ENCODE data around the gene NNMT. TPM values are rescaled to one million over a fixed set of nuclear protein-coding genes. Genes with fewer than 3 reads are reported as not detected.
"Not testable (repeated sequence)": the region's sequence is repeated elsewhere in the genome, so short reads cannot be mapped to it uniquely, and the experiment has no call there.

The NNMT gene
- total RNA-seq, 1 experiment from 2014 or later: not detected

DNA sequence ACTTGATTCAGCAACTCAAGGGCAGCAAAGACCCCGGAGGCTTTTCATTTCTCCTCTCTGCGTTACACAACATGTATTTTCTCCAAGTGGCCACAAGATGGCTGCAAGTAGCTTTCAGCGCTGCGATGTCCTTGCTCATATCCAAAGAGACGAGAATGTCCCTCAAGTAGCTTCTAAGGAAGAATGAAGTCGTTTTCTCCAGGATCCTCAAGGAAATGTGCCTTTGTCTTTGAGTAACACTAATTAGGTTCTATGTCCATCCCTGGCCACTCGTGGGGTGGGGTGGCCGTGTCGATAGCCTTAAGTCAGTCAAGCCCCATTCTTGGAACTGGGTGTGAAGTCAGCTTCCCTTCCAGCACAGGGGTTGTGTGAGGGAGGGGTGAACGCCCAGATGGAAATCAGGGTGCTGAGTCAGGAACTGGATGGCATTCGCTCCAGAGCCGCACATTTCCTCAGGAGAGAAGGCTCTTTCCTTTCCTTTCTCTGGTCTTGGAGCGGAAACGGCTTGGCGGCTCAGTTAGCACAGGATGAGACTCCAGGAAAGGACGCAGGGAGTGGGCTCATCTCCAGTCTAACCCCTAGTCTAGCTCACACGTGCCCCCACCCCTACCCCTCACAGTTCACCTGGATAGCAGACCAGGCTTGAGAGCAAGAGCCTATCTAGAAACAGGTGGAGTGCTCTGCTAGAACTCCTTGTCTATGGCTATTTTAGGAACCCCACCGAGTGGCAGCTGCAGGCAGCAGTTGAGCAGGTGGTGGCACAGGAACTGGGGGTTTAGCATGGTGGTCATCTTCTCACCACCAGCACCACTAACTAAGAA, 44.3 kb downstream of the NNMT start:
- Histone ChIP-seq H3K36me3 (ENCODE audit: low read depth) (no peaks in the 10 kb centered on the region), H3K9me3 (ENCODE audit: insufficient read depth, low read depth) (no peaks in the 10 kb centered on the region; the same call in 1 of the 2 replicates), H3K4me1 (replicated peaks; ENCODE audit: insufficient read depth) (no peaks in the 10 kb centered on the region), H3K9me2 (ENCODE audit: insufficient read depth) (no peaks in the 10 kb centered on the region), H3K4me2 (peak overlapping the region; percentile 49), H3F3A (ENCODE audit: insufficient read depth, low read depth) (no peaks in the 10 kb centered on the region), H3K79me2 (ENCODE audit: low read depth) (no peaks in the 10 kb centered on the region), H2AFZ (no peak overlapping the region; the same call in 1 of the 2 replicates), H3K27me3 (ENCODE audit: insufficient read depth, low read depth) (peaks cover 18% of the 10 kb centered on the region), H3K27ac (no peak overlapping the region), H3K4me3 (no peak overlapping the region), H4K20me1 (ENCODE audit: insufficient read depth) (no peaks in the 10 kb centered on the region)
- ChIA-PET CTCF (interaction anchor here (0.6 to 1.0 kb wide), 2 partner anchors 99 to 369 kb away, joined by 3 to 6 read pairs; partner anchors contain the start of gene REXO2), POLR2A (ENCODE audit: unreplicated experiment) (interaction anchor here (0.6 kb wide), 2 partner anchors 59 to 60 kb away, joined by 4 to 6 read pairs; partner anchors contain the start of genes C11orf71 and RBM7)
- intact Hi-C loops (cut with micrococcal nuclease; ENCODE audit: unreplicated experiment): loop anchor here (1.0 to 10.0 kb wide), 3 partner anchors 98 to 422 kb away; partner anchors contain the start of gene REXO2
- no TSS peak for BruUV-seq (replicated peaks)
- no peak for TF ChIP-seq EZH2 (IDR thresholded peaks at IDR 0.05; ENCODE audit: low read depth)
- TF ChIP-seq, protein P1, sequence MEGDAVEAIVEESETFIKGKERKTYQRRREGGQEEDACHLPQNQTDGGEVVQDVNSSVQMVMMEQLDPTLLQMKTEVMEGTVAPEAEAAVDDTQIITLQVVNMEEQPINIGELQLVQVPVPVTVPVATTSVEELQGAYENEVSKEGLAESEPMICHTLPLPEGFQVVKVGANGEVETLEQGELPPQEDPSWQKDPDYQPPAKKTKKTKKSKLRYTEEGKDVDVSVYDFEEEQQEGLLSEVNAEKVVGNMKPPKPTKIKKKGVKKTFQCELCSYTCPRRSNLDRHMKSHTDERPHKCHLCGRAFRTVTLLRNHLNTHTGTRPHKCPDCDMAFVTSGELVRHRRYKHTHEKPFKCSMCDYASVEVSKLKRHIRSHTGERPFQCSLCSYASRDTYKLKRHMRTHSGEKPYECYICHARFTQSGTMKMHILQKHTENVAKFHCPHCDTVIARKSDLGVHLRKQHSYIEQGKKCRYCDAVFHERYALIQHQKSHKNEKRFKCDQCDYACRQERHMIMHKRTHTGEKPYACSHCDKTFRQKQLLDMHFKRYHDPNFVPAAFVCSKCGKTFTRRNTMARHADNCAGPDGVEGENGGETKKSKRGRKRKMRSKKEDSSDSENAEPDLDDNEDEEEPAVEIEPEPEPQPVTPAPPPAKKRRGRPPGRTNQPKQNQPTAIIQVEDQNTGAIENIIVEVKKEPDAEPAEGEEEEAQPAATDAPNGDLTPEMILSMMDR (conservative IDR thresholded peaks at IDR 0.05): peak; percentile 94
- DNase-seq: peak; percentile 38 to 74

DNA sequence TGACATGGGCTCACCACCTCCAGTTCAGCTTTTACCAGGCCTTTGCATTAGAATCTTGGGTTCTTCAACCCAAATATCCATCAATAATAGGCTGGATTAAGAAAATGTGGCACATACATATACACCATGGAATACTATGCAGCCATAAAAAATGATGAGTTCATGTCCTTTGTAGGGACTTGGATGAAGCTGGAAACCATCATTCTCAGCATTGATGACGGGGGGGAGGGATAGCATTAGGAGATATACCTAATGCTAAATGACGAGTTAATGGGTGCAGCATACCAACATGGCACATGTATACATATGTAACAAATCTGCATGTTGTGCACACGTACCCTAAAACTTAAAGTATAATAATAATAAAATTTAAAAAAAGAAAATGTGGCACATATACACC, 45.5 kb downstream of the NNMT start:
- DNase-seq; CTCF ChIA-PET; BruUV-seq (replicated peaks); H3K4me1 ChIP-seq (replicated peaks; ENCODE audit: insufficient read depth); H3K79me2 ChIP-seq (ENCODE audit: low read depth); H2AFZ ChIP-seq; H3K9me2 ChIP-seq (ENCODE audit: insufficient read depth); H3K27ac ChIP-seq; H3K36me3 ChIP-seq (ENCODE audit: low read depth); H3F3A ChIP-seq (ENCODE audit: insufficient read depth, low read depth); H3K4me2 ChIP-seq; H3K4me3 ChIP-seq; H4K20me1 ChIP-seq (ENCODE audit: insufficient read depth); H3K27me3 ChIP-seq (ENCODE audit: insufficient read depth, low read depth); H3K9me3 ChIP-seq (ENCODE audit: insufficient read depth, low read depth): not testable (repeated sequence)
- POLR2A ChIA-PET (ENCODE audit: unreplicated experiment): interaction anchor here (0.6 kb wide), 1 partner anchor 1389 kb away, joined by 11 read pairs; no protein-coding TSS in a partner anchor
- intact Hi-C loops (cut with micrococcal nuclease; ENCODE audit: unreplicated experiment): loop anchor here (2.0 to 10.0 kb wide), 2 partner anchors 97 to 243 kb away; partner anchors contain the start of gene REXO2

DNA sequence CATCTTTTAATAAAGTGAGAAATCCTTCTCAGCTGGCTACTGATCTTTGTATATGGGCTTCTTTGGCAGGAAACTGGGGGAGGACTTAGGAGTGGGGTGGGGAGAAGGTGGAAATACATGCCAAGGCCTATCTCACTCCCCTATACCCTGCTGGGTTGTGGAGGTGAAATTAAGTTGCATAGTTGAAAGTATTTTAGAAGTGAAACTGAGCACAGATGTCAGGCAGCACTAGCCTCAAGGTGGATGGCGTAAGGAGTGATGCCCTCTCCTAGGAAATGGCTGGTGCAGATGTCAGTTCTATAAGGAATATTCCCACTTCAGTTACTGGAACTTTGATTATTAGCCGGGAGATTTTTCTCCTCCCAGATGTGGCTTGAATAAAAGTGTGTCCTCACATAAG, 46.3 kb downstream of the NNMT start:
- CTCF ChIA-PET: no interaction called here
- no peaks in the 10 kb centered on the region for H3K9me3 ChIP-seq (ENCODE audit: insufficient read depth, low read depth)

More for the DNA sequence above, 46.3 kb downstream of the NNMT start:
- Histone ChIP-seq H3K27me3 (ENCODE audit: insufficient read depth, low read depth) (peaks cover 3% of the 10 kb centered on the region), H3F3A (ENCODE audit: insufficient read depth, low read depth) (no peaks in the 10 kb centered on the region), H3K36me3 (ENCODE audit: low read depth) (no peaks in the 10 kb centered on the region), H4K20me1 (ENCODE audit: insufficient read depth) (no peaks in the 10 kb centered on the region), H3K4me1 (replicated peaks; ENCODE audit: insufficient read depth) (no peaks in the 10 kb centered on the region), H3K9me2 (ENCODE audit: insufficient read depth) (no peaks in the 10 kb centered on the region), H3K4me2 (no peak overlapping the region), H2AFZ (no peak overlapping the region), H3K27ac (no peak overlapping the region), H3K4me3 (no peak overlapping the region), H3K79me2 (ENCODE audit: low read depth) (no peaks in the 10 kb centered on the region)
- no peak for DNase-seq
- no TSS peak for BruUV-seq (replicated peaks)
- TF ChIP-seq, protein P1 (conservative IDR thresholded peaks at IDR 0.05): no peak
- no peak for TF ChIP-seq EZH2 (IDR thresholded peaks at IDR 0.05; ENCODE audit: low read depth)
- intact Hi-C loops (cut with micrococcal nuclease; ENCODE audit: unreplicated experiment): loop anchor here (10.0 kb wide), 1 partner anchor 242 kb away; no protein-coding TSS in a partner anchor
- POLR2A ChIA-PET (ENCODE audit: unreplicated experiment): no interaction called here

All from PC-9 (cell line).